Measurements from ENCODE around the gene SEZ6.

SEZ6 gene

GRCh38 chr17:28986714-28987655 is 18.8 kb downstream of the SEZ6 start:
- DNase-seq, result no peak
- in situ Hi-C loops (cut with HindIII; ENCODE audit: low pct_ligation_motif_present, low pct_unique_long_range_greater_than_20kb, low sequenced_read_pairs), result no loop called here

DNA sequence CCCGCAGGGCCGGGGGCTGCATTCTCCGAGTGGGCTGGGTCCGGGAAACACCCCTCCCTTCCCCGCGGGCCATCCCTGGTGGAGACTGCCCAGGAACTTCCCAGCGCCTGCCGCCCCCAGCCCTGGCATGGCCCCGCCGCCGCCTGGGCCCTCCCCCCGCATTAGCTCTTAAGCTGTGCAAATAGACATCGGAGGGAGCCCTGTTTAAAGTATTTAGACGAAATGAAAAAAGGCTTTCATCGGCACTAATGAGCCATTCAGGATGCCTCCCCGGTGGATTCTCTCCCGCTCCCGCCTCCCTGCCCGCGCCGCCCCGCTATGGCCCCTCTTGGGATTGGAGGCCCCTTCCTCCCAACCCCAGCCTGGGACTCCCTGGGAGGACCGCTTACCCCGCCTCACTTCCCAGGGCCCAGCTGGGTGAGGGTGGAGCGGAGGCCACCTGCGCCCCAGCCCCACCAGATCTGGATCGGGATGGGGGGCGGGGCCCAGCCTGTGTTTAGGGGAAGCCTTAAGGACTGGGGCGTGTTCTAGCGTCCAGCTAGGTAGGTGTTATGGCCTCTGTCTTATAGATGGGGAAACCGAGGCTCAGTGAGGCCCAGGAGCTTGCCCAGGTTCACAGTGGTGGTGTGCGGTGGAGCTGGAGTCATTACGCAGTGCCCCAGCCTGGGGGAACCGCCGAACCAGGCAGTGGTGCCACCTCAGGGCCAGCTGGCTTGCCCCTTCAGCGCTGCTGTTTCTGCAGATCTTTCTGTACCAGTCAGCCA is 19.7 kb downstream of the SEZ6 start:
- in situ Hi-C loops (cut with HindIII; ENCODE audit: low pct_ligation_motif_present, low pct_unique_long_range_greater_than_20kb, low sequenced_read_pairs), result no loop called here
- no peak for DNase-seq

DNA sequence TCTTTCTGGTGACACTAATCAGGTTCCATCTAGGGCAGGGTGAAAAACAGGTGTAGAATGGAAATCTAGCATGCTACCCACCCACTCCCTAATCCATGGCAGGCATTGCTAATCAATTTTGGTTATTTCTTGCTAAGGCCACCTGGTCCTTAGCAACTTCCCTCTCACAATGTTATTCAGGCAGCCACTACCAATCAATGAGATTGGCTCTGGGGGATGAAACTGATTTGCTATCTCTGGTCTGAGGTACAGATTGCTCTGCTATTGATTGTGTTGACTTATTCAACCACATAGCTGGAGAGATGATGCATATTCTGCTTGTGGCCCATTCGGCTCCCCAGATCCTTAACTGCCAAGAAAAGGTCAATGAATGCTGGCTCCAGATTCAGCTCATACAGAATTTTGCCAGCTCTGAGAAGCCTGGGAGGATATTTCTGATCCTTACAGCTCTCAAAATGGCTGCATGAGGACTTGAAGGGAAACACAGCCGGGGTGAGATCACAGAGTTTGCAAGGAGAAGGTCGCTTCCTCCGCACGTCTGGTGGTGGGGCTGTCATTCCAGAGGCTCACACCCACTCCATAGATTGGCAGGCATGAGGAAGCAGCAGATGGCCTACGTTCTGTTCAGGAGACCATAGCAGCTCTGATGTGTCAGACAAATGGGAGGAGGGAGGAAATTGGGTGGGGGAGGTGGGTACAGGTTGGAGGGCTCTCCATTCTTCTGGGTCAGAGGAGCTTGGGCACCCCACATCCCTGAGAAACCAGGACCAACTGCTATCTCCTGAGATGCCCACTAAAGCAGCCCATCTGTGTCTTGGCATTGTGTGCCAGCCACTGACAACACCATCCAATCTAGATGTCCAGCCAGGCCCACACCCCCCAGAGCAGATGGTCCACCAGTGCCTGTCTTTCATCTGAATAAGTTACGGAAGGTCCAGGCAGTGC is 22.3 kb downstream of the SEZ6 start:
- no peak for DNase-seq
- in situ Hi-C loops (cut with HindIII; ENCODE audit: low pct_ligation_motif_present, low pct_unique_long_range_greater_than_20kb, low sequenced_read_pairs), result no loop called here

- no peak for DNase-seq
- in situ Hi-C loops (cut with HindIII; ENCODE audit: low pct_ligation_motif_present, low pct_unique_long_range_greater_than_20kb, low sequenced_read_pairs), result no loop called here
These were observed 23.6 kb downstream of the SEZ6 start for GRCh38 chr17:28982131-28982793.

DNA sequence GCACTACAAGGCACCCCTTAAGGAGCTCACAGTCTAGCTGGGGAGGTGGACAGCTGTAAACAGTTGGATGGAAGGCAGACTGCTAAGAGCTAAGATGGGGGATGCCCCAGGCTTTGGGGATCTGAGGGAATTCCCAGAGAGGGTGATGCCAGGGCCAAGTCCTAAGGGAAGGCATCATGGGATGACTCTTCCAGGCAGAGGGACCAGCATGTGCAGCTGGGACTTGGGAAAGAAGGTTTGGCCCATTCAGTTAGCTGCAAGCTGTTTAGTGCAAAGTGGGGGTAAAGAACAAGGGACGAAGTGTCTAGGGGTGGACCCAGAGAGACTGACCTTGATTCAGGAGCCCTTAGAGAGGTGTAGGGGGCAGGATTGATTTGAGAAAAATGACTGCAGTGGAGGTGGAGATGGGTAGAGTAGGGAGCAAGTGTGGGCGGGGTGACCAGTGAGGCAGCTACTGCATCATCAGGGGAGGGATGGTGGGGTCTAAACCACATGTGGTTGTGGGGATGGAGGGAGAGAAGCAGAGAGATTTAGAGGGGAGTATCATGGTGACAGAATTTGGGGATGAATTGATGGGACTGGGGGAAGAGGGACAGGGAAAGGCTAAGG is 27.4 kb downstream of the SEZ6 start:
- in situ Hi-C loops (cut with HindIII; ENCODE audit: low pct_ligation_motif_present, low pct_unique_long_range_greater_than_20kb, low sequenced_read_pairs), result no loop called here
- DNase-seq, result no peak

DNA sequence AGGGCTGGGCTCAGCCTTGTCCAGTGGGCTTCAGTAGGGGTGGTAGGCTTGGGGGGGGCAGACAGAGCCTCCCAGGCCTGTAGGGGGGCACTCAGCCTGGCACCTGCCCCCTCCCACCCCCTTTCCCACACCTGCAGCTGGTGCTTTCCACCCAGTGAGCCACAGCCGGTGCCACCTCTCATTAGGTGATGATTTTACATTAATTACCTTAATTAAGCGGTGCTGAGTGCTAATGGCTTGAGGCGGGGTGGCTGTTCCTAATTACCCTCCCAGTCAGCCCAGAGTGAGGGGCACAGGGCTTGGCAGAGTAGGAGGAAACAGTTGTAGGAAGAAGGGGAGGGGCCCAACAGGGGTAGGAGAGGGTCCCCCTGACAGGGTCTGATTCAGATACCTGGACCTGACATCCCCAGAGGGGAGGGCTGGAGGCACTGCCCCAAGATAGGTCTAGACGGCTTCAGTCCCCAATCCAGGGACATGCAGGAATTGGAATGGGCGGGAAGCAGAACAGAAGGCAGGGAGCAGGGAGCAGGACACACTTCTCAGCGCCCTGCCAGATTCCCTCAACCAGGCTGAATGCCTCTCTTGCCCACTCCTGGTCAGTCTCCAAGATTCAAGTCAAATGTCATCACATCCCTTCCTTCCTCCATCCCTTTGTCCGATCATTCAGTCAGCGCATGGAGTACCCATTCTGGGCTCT is 28.0 kb downstream of the SEZ6 start:
- no peak for DNase-seq
- in situ Hi-C loops (cut with HindIII; ENCODE audit: low pct_ligation_motif_present, low pct_unique_long_range_greater_than_20kb, low sequenced_read_pairs), result no loop called here

DNA sequence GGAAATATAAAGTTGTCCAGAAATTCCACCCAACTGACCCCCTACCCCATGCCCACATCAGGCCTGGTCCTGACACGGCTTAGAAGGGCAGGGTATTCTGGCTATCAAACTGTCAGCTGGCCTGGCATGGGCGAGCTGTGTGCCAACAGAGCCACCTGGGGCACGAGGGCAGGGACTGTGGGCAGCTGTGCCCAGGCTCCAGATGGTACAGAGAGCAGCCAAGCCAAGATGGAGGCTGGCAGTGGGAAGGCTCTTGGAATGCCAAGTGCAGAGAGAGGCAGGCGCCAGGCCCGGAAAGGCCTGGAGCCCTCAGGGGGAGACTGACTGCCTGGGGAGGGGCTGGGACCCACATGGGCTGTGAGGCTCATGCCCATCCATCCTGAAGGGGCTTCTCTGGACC is 30.2 kb downstream of the SEZ6 start:
- DNase-seq, result no peak
- in situ Hi-C loops (cut with HindIII; ENCODE audit: low pct_ligation_motif_present, low pct_unique_long_range_greater_than_20kb, low sequenced_read_pairs), result no loop called here

DNA sequence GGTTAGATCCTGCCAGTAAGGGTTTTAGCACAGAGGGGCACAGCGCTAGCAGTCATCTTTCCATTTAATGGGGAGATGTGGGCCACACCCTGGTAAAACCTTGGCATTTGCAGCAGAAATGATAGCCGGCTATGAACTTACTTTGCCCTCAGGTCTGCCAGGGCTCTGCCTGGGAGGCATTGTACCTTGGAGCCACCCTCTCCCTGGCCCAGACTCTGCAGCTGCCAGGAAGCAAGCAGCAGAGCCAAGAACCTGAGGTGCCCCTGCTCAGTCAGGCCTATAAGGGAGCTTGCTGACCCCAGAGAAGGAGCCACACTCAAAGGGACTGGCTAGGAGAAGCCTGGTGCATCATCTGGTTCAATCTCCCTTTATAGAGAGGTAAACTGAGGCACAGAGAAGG is 30.8 kb downstream of the SEZ6 start:
- DNase-seq, result no peak
- in situ Hi-C loops (cut with HindIII; ENCODE audit: low pct_ligation_motif_present, low pct_unique_long_range_greater_than_20kb, low sequenced_read_pairs), result no loop called here

DNA sequence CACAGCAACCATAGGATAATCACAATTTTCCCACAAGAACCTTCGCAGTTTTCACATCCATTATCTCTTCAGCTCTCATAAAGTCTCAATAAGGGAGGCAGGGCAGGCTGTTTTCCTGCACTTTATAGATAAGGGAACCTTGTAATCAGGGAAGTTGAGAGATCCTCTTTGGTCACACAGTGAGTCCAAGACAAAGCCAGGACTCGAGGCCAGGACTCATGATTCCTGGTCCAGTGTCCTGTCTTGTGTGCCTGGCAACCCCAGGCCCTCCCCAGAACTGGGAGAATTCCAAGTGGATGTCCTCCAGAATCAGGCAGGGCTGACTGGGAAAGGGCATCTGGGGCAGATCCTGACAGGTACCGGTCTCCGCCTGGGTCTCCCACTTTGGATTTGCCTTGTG is 31.4 kb downstream of the SEZ6 start:
- in situ Hi-C loops (cut with HindIII; ENCODE audit: low pct_ligation_motif_present, low pct_unique_long_range_greater_than_20kb, low sequenced_read_pairs), result no loop called here
- DNase-seq, result no peak

DNA sequence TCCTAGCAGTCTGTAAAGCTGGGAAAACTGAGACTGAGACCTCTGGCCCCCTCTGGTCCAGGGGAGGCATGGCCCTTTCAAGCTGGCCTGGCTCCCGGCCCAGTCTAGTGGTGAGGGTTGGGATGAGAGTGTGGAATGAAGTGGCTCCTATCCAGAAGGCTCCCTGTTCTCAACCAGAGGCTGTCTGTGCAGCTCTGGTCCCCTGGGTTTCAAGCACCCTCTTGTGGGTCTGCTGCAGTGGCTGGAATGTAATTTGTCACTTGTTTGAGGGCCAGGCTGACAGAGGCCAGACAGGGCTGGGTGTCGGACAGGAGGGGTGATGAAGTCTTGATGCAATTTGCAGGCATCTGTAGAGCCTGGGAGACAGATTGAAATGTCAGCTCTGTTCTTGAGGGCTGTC is 32.4 kb downstream of the SEZ6 start:
- DNase-seq, result no peak
- in situ Hi-C loops (cut with HindIII; ENCODE audit: low pct_ligation_motif_present, low pct_unique_long_range_greater_than_20kb, low sequenced_read_pairs), result no loop called here

- no peak for DNase-seq
- in situ Hi-C loops (cut with HindIII; ENCODE audit: low pct_ligation_motif_present, low pct_unique_long_range_greater_than_20kb, low sequenced_read_pairs), result no loop called here
These were observed 33.4 kb downstream of the SEZ6 start for GRCh38 chr17:28972437-28972836.

DNA sequence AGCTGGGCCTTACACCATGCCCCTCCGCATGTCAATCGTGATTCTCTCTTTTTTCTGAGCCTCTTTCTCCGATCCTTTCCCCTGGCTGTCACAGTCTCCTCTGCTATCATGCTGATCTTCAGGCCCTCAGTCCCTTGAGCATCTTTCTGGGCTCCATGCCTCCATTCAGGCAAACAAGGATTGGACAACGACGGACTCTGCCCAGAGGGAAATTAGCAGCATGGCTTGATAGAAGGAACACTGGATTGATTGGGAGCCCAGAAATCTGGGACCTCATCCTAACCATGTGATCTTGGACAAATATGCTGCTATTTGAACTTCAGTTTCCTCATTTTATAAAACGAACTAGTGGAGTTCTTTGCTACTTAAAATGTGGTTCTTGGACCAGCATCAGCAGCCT is 35.0 kb downstream of the SEZ6 start:
- DNase-seq, result no peak
- in situ Hi-C loops (cut with HindIII; ENCODE audit: low pct_ligation_motif_present, low pct_unique_long_range_greater_than_20kb, low sequenced_read_pairs), result no loop called here

GRCh38 chr17:28969706-28970393 is 36.0 kb downstream of the SEZ6 start:
- in situ Hi-C loops (cut with HindIII; ENCODE audit: low pct_ligation_motif_present, low pct_unique_long_range_greater_than_20kb, low sequenced_read_pairs), result no loop called here
- no peak for DNase-seq

DNA sequence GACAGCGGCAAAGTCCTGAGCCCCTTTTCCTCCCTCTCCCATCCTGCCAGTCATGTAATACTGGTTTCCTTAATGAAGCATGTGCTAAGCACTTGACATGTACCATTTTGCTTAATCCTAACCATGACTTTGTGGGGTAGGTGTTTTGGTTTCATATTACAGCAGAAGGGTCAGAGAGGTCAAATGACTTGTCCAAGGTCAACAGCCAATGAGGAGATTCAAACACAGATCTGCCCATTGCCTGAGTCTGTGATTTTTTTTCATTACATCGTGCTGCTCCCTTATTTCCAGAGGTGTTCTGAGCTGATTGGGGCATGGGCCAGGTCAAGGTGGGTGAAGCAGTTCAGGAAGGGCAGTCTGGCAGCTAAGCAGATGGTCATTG is 36.9 kb downstream of the SEZ6 start:
- DNase-seq, result no peak
- in situ Hi-C loops (cut with HindIII; ENCODE audit: low pct_ligation_motif_present, low pct_unique_long_range_greater_than_20kb, low sequenced_read_pairs), result no loop called here

DNA sequence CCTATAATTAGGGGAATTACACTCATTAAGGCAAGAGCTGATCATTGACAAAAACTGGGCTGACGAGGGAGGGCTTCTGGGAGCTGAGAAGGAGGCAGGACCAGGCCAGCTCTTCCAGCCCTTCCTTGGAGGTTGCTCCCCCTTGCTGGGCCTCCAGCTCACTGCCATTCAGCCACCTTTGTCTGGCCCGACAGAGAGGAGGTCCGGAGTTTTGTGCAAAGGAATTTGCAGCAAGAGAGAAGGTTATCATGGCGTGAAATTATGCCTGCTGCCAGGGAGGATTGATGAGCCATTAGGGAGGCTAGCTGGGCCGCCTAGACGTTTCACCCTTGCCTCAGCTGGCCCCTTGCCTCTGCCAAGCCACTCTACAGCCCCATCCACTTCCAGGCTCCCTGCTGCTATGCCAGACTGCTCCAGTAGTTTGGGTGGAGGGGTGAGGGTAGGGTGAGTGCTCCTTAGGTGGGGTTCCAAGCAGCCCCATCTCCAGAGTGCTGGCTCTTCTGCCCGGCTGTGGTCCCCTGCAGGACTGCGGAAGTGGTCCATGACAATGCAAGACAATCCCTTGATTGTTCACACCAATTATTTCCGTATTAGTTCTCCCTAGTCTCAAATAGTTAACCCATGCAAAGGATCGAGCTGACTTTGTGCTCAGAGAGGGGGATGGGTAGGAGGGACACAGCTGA is 37.5 kb downstream of the SEZ6 start:
- in situ Hi-C loops (cut with HindIII; ENCODE audit: low pct_ligation_motif_present, low pct_unique_long_range_greater_than_20kb, low sequenced_read_pairs), result no loop called here
- DNase-seq, result no peak
